Panc1 (cell line): ENCODE measurements around the gene NKD1. TPM values are rescaled to one million over a fixed set of nuclear protein-coding genes. Genes with fewer than 3 reads are reported as not detected.

Experiments used
- ATAC-seq: fragments of 200-7000 bp; cut with Tn5 transposase; 2 replicates; pipeline ENCODE4 v1.9.1; 2020; ENCODE audit warnings: mild to moderate bottlenecking, moderate library complexity
- BruUV-seq: library from RNA; stranded (reverse); fragments of 400-500 nt; replicated peaks from 2 replicates; lab custom pipeline; 2021; lab: Mats Ljungman, UMichigan
- CTCF ChIA-PET: fragments of 300-600 bp; sonication (Branson Sonifier 250); formaldehyde crosslinking; loops from one replicate; lab custom pipeline; 2022; ENCODE audit warnings: antibody characterized with exemption; lab: Charles Lee
- POLR2A ChIA-PET: fragments of 300-600 bp; sonication (Branson Sonifier 250); formaldehyde crosslinking; loops from one replicate; lab custom pipeline; 2022; ENCODE audit warnings: antibody characterized with exemption; lab: Charles Lee
- DNase-seq: peaks from one replicate; pipeline ENCODE4 v3.0.0-alpha.2; 2010; ENCODE audit warnings: low read depth, low spot score
- H3K27ac ChIP-seq: 2 replicates; pipeline ENCODE4 v1.5.1; 2011; ENCODE audit warnings: mild to moderate bottlenecking, low read length, inconsistent platforms
- H3K27me3 ChIP-seq: fragments of 200-500 bp; sonication (Bioruptor generic); 2 replicates; pipeline ENCODE4 v1.6.0; 2014; ENCODE audit warnings: low read length, inconsistent platforms; ENCODE audit not compliant: control insufficient read depth, insufficient read depth
- H3K36me3 ChIP-seq: fragments of 200-500 bp; sonication (Bioruptor generic); 2 replicates; pipeline ENCODE4 v1.5.1; 2014; ENCODE audit warnings: inconsistent platforms, mild to moderate bottlenecking, low read length, moderate library complexity; ENCODE audit not compliant: control insufficient read depth, insufficient read depth
- H3K4me1 ChIP-seq: 2 replicates; pipeline ENCODE4 v1.5.1; 2011; ENCODE audit warnings: inconsistent platforms, mild to moderate bottlenecking, low read length, moderate library complexity; ENCODE audit not compliant: control insufficient read depth, insufficient read depth
- H3K4me3 ChIP-seq, 2 experiments: 2 replicates each; pipeline ENCODE4 v1.5.1; 2011 to 2012; ENCODE audit warnings: low read depth in 2 of 2, low read length in 2 of 2, mild to moderate bottlenecking in 2 of 2, inconsistent platforms in 1 of 2, moderate library complexity in 1 of 2
- H3K9me3 ChIP-seq: fragments of 200-500 bp; sonication (Bioruptor generic); 2 replicates; pipeline ENCODE4 v1.5.1; 2014; ENCODE audit warnings: low read depth, mild to moderate bottlenecking, inconsistent platforms, low read length, moderate library complexity; ENCODE audit not compliant: control insufficient read depth, insufficient read depth
- POLR2AphosphoS5 ChIP-seq: IDR thresholded peaks from 2 replicates; pipeline ENCODE4 v1.6.1; 2012; ENCODE audit warnings: mild to moderate bottlenecking, low read depth, low read length, moderate library complexity
- SIN3A ChIP-seq: IDR thresholded peaks from 2 replicates; pipeline ENCODE4 v1.6.1; 2012; ENCODE audit warnings: low read depth, mild to moderate bottlenecking, low read length, moderate library complexity, borderline replicate concordance; ENCODE audit not compliant: insufficient read depth
- TCF7L2 ChIP-seq: IDR thresholded peaks from 2 replicates; pipeline ENCODE4 v1.6.1; 2011; ENCODE audit warnings: mild to moderate bottlenecking, low read depth, low read length, inconsistent platforms
- in situ Hi-C: cut with HindIII; loops from 2 replicates; pipeline ENCODE4 v1.10.0; 2016; ENCODE audit warnings: low sequenced_read_pairs, low pct_unique_long_range_greater_than_20kb
- intact Hi-C: fragments of 100-400 bp; cut with micrococcal nuclease; formaldehyde crosslinking; loops from one replicate; pipeline ENCODE4 v1.10.0; 2022; ENCODE audit not compliant: unreplicated experiment
- total RNA-seq: library from RNA; stranded (reverse); gene quantifications from one replicate; pipeline ENCODE4 v1.2.1, GENCODE V29; 2021; ENCODE audit not compliant: unreplicated experiment
- TF ChIP-seq, protein P1 (sequence below), 2 experiments: IDR thresholded peaks; 2 replicates each; pipeline ENCODE4 v1.6.1; 2011 to 2012; ENCODE audit warnings: low read depth in 2 of 2, control low read depth in 1 of 2, low read length in 1 of 2, mild to moderate bottlenecking in 1 of 2, moderate library complexity in 1 of 2; ENCODE audit not compliant: insufficient read depth in 1 of 2
- TF ChIP-seq, protein P2 (sequence below): fragments of 450-650 bp; IDR thresholded peaks from 2 replicates; pipeline ENCODE4 v1.5.1; 2017; ENCODE audit warnings: mild to moderate bottlenecking

The NKD1 gene
- total RNA-seq, 1 experiment from 2014 or later: 0.18 TPM

DNA sequence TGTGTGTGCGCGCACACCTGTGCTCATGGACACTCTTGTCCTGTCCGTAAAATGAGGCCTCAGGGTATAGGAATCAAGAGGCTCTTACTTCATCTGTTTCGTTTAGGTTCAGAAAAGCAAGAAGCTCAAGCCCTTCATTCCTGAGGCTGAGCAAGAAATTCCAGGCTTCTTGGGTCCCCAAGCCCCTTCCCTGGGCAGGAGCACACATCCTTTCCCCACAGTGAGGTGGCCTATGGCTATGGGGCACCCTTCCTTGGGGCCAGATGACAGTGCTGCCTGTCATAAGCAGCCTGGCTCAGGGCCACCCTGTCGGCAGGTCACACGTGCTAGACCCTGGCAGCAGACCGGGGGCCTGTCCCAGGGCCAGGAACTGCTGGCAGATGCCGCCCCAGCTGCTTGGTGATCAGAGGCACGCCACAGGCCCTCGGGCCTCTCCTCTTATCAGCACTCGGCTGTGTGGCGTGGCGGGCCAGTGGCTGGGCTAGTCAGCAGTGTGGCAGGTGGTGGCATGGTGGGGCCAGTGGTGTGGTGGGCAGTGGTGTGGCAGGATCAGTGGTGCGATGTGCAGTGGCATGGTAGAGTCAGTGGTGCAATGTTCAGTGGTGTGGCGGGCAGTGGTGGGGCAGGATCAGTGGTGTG is 50.2 kb downstream of the NKD1 start:
- no peak overlapping the region for H3K4me3 ChIP-seq
- DNase-seq (no peak), ATAC-seq (no peak)
- H3K27me3 ChIP-seq: no peaks in the 10 kb centered on the region
- intact Hi-C loops: no loop called here
- POLR2A ChIA-PET: no interaction called here
- in situ Hi-C loops: no loop called here
- BruUV-seq: no TSS peak
- TF ChIP-seq POLR2AphosphoS5 (no peak), TCF7L2 (no peak), SIN3A (no peak)
- TF ChIP-seq, protein P1, sequence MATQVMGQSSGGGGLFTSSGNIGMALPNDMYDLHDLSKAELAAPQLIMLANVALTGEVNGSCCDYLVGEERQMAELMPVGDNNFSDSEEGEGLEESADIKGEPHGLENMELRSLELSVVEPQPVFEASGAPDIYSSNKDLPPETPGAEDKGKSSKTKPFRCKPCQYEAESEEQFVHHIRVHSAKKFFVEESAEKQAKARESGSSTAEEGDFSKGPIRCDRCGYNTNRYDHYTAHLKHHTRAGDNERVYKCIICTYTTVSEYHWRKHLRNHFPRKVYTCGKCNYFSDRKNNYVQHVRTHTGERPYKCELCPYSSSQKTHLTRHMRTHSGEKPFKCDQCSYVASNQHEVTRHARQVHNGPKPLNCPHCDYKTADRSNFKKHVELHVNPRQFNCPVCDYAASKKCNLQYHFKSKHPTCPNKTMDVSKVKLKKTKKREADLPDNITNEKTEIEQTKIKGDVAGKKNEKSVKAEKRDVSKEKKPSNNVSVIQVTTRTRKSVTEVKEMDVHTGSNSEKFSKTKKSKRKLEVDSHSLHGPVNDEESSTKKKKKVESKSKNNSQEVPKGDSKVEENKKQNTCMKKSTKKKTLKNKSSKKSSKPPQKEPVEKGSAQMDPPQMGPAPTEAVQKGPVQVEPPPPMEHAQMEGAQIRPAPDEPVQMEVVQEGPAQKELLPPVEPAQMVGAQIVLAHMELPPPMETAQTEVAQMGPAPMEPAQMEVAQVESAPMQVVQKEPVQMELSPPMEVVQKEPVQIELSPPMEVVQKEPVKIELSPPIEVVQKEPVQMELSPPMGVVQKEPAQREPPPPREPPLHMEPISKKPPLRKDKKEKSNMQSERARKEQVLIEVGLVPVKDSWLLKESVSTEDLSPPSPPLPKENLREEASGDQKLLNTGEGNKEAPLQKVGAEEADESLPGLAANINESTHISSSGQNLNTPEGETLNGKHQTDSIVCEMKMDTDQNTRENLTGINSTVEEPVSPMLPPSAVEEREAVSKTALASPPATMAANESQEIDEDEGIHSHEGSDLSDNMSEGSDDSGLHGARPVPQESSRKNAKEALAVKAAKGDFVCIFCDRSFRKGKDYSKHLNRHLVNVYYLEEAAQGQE (IDR thresholded peaks at IDR 0.05; ENCODE audit: insufficient read depth in 1 of 2, low read depth in 2 of 2, low read length in 1 of 2): no peak
- TF ChIP-seq, protein P2, sequence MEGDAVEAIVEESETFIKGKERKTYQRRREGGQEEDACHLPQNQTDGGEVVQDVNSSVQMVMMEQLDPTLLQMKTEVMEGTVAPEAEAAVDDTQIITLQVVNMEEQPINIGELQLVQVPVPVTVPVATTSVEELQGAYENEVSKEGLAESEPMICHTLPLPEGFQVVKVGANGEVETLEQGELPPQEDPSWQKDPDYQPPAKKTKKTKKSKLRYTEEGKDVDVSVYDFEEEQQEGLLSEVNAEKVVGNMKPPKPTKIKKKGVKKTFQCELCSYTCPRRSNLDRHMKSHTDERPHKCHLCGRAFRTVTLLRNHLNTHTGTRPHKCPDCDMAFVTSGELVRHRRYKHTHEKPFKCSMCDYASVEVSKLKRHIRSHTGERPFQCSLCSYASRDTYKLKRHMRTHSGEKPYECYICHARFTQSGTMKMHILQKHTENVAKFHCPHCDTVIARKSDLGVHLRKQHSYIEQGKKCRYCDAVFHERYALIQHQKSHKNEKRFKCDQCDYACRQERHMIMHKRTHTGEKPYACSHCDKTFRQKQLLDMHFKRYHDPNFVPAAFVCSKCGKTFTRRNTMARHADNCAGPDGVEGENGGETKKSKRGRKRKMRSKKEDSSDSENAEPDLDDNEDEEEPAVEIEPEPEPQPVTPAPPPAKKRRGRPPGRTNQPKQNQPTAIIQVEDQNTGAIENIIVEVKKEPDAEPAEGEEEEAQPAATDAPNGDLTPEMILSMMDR: no peak
- H3K4me1 ChIP-seq: no peaks in the 10 kb centered on the region
- H3K9me3 ChIP-seq: no peaks in the 10 kb centered on the region
- no peak overlapping the region for H3K27ac ChIP-seq
- no peaks in the 10 kb centered on the region for H3K36me3 ChIP-seq
- CTCF ChIA-PET: no interaction called here

DNA sequence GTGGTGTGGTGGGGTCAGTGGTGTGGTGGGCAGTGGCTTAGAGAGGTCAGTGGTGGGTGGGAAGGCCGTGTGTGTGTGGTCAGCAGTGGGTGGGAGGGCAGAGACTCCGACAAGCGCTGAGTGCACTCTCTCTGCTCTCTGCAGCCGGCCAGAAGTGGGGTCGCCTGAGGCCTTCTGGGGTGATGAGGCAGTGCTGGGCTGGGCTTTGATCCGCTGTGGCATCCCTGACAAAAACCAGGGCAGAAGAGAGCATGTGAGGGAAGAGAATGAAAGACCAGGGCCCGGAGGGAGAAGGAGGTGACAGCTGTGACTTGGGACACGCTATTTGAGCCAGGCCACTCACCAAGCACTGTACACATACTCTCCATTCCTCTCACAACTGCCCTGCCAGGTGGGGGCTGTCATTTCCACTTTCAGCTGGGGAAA is 50.8 kb downstream of the NKD1 start:
- in situ Hi-C loops: no loop called here

More for the DNA sequence above, 50.8 kb downstream of the NKD1 start:
- CTCF ChIA-PET: no interaction called here
- intact Hi-C loops: no loop called here
- Histone ChIP-seq H3K36me3 (no peaks in the 10 kb centered on the region), H3K4me3 (no peak overlapping the region), H3K27me3 (no peaks in the 10 kb centered on the region), H3K9me3 (no peaks in the 10 kb centered on the region), H3K4me1 (no peaks in the 10 kb centered on the region), H3K27ac (no peak overlapping the region)
- no TSS peak for BruUV-seq
- POLR2A ChIA-PET: no interaction called here
- TF ChIP-seq, protein P1 (IDR thresholded peaks at IDR 0.05; ENCODE audit: insufficient read depth in 1 of 2, low read depth in 2 of 2, low read length in 1 of 2): no peak
- TF ChIP-seq TCF7L2 (no peak), POLR2AphosphoS5 (no peak), SIN3A (no peak)
- TF ChIP-seq, protein P2: no peak
- DNase-seq: no peak
- no peak for ATAC-seq
